Glutamatergic neuron (in vitro differentiated cells): ENCODE data around the gene ESD. TPM values are rescaled to one million over a fixed set of nuclear protein-coding genes. Genes with fewer than 3 reads are reported as not detected.

Experiments
- DNase-seq: peaks from one replicate; pipeline ENCODE4 v3.0.0; 2022
- H3K27ac Mint-ChIP-seq: one replicate; pipeline ENCODE4 v1.8.0; 2020; ENCODE audit warnings: mild to moderate bottlenecking, mixed read lengths, inconsistent platforms; ENCODE audit not compliant: unreplicated experiment
- H3K27me3 Mint-ChIP-seq: one replicate; pipeline ENCODE4 v1.8.0; 2020; ENCODE audit warnings: mild to moderate bottlenecking, moderate library complexity, mixed read lengths, inconsistent platforms; ENCODE audit not compliant: unreplicated experiment
- H3K36me3 Mint-ChIP-seq: one replicate; pipeline ENCODE4 v1.8.0; 2020; ENCODE audit warnings: mild to moderate bottlenecking, mixed read lengths, inconsistent platforms; ENCODE audit not compliant: unreplicated experiment
- H3K4me1 Mint-ChIP-seq: one replicate; pipeline ENCODE4 v1.8.0; 2020; ENCODE audit warnings: mild to moderate bottlenecking, low read depth, mixed read lengths, inconsistent platforms; ENCODE audit not compliant: unreplicated experiment
- H3K4me3 Mint-ChIP-seq: one replicate; pipeline ENCODE4 v1.8.0; 2020; ENCODE audit warnings: mild to moderate bottlenecking, mixed read lengths, inconsistent platforms; ENCODE audit not compliant: unreplicated experiment
- H3K9me3 Mint-ChIP-seq: one replicate; pipeline ENCODE4 v1.8.0; 2020; ENCODE audit warnings: mild to moderate bottlenecking, moderate library complexity, mixed read lengths, inconsistent platforms; ENCODE audit not compliant: unreplicated experiment
- CTCF ChIP-seq: fragments of 200-600 bp; sonication (generic); IDR thresholded peaks from one replicate; pipeline ENCODE4 v1.5.0; 2021; ENCODE audit not compliant: partially characterized antibody, unreplicated experiment
- long read RNA-seq: library from polyadenylated mRNA; unstranded; transcript quantifications from one replicate; pipeline ENCODE4 v2.0.0, GENCODE V29; 2020; ENCODE audit not compliant: unreplicated experiment
- total RNA-seq: library from RNA; stranded (reverse); fragmentation: NEBNext Ultra II Directional; extraction: Animal tissue kit (Norgen Biotek cat#: 25700); gene quantifications from one replicate; pipeline ENCODE4 v1.2.1, GENCODE V29; 2021; ENCODE audit not compliant: unreplicated experiment

Gene ESD
- total RNA-seq: 90.4 TPM
- long read RNA-seq, transcript ESD-202 (10 exons, 1,192 nt): major isoform, 109 of 129 reads
- long read RNA-seq, partial matches to known transcripts: 9 of 129 reads
- long read RNA-seq, other reads (novel, unspliced or antisense): 9 of 129 reads

- H3K27me3 Mint-ChIP-seq: peaks cover 2% of the 10 kb centered on the region
- peak within 1 kb of the TSS; percentile 97 for H3K27ac Mint-ChIP-seq
- peak within 1 kb of the TSS; percentile 92 for H3K4me3 Mint-ChIP-seq
- TF ChIP-seq CTCF: no peak
- H3K9me3 Mint-ChIP-seq: peaks cover 11% of the 10 kb centered on the region
- peaks cover 9% of the 10 kb centered on the region for H3K4me1 Mint-ChIP-seq
- DNase-seq: peak; percentile 94
- no peaks in the 10 kb centered on the region for H3K36me3 Mint-ChIP-seq
These were observed at the start of gene ESD for GRCh38 chr13:46796515-46797474. Gene ESD (minus strand): TSS chr13:46797161. CDS start chr13:46791413, 5,748 bp downstream.

- DNase-seq: no peak
- Mint-ChIP-seq H3K9me3 (no peaks in the 10 kb centered on the region), H3K36me3 (no peaks in the 10 kb centered on the region), H3K27ac (no peak overlapping the region), H3K27me3 (no peaks in the 10 kb centered on the region), H3K4me1 (no peaks in the 10 kb centered on the region), H3K4me3 (no peak overlapping the region)
- TF ChIP-seq CTCF: no peak
These were observed 49.8 kb upstream of the ESD start for GRCh38 chr13:46846726-46847125.

GRCh38 chr13:46845146-46845545 is 48.2 kb upstream of the ESD start:
- Mint-ChIP-seq H3K9me3 (no peaks in the 10 kb centered on the region), H3K36me3 (no peaks in the 10 kb centered on the region), H3K4me3 (no peak overlapping the region), H3K27ac (no peak overlapping the region), H3K27me3 (no peaks in the 10 kb centered on the region), H3K4me1 (no peaks in the 10 kb centered on the region)
- TF ChIP-seq CTCF: no peak
- no peak for DNase-seq

- Mint-ChIP-seq H3K27ac (no peak overlapping the region), H3K9me3 (no peaks in the 10 kb centered on the region), H3K36me3 (no peaks in the 10 kb centered on the region), H3K4me1 (no peaks in the 10 kb centered on the region), H3K27me3 (no peaks in the 10 kb centered on the region), H3K4me3 (no peak overlapping the region)
- no peak for DNase-seq
- no peak for TF ChIP-seq CTCF
These were observed 47.5 kb upstream of the ESD start for GRCh38 chr13:46844431-46844830.

GRCh38 chr13:46839399-46839798 is 42.4 kb upstream of the ESD start:
- H3K27ac Mint-ChIP-seq: no peak overlapping the region
- H3K4me1 Mint-ChIP-seq: no peaks in the 10 kb centered on the region
- H3K4me3 Mint-ChIP-seq: no peak overlapping the region
- no peaks in the 10 kb centered on the region for H3K9me3 Mint-ChIP-seq
- no peaks in the 10 kb centered on the region for H3K36me3 Mint-ChIP-seq
- TF ChIP-seq CTCF: no peak
- no peaks in the 10 kb centered on the region for H3K27me3 Mint-ChIP-seq
- DNase-seq: no peak
